Liver (tissue), 9 donors: ENCODE results near the gene CACNG4. TPM values are rescaled to one million over a fixed set of nuclear protein-coding genes. Genes with fewer than 3 reads are reported as not detected.
"Not testable (repeated sequence)": the region's sequence is repeated elsewhere in the genome, so short reads cannot be mapped to it uniquely, and the experiment has no call there.

ENCODE experiments used
- DNase-seq: peaks from one replicate; pipeline ENCODE4 v3.0.0-alpha.2; 2017; ENCODE audit warnings: low spot score
- H3K27ac ChIP-seq, 2 donors: one replicate each; pipeline ENCODE4 v1.7.0; 2013; ENCODE audit warnings: inconsistent platforms in 2 of 2, low read length in 2 of 2, control low read depth in 1 of 2, low read depth in 1 of 2, mild to moderate bottlenecking in 1 of 2
- H3K27me3 ChIP-seq, 4 donors: one replicate each; pipeline versions ENCODE4 v1.6.1 to v1.7.0; 2013; ENCODE audit warnings: low read length in 3 of 4, inconsistent platforms in 1 of 4, mild to moderate bottlenecking in 1 of 4, moderate library complexity in 1 of 4; ENCODE audit not compliant: control insufficient read depth in 4 of 4, insufficient read depth in 4 of 4
- H3K36me3 ChIP-seq, 4 donors: one replicate each; pipeline versions ENCODE4 v1.6.1 to v1.7.0; 2013; ENCODE audit warnings: low read length in 3 of 4, mild to moderate bottlenecking in 3 of 4, low read depth in 1 of 4, moderate library complexity in 1 of 4; ENCODE audit not compliant: control insufficient read depth in 4 of 4, insufficient read depth in 3 of 4
- H3K4me1 ChIP-seq, 4 donors: one replicate each; pipeline versions ENCODE4 v1.6.1 to v1.7.0; 2013; ENCODE audit warnings: low read length in 3 of 4, mild to moderate bottlenecking in 3 of 4, moderate library complexity in 1 of 4; ENCODE audit not compliant: control insufficient read depth in 4 of 4, insufficient read depth in 4 of 4
- H3K4me3 ChIP-seq, 3 donors: one replicate each; pipeline versions ENCODE4 v1.6.1 to v1.7.0; 2013; ENCODE audit warnings: low read length in 3 of 3, control low read depth in 1 of 3, low read depth in 1 of 3, mild to moderate bottlenecking in 1 of 3
- H3K9ac ChIP-seq, 2 donors: one replicate each; pipeline ENCODE4 v1.7.0; 2013; ENCODE audit warnings: low read length in 2 of 2, mild to moderate bottlenecking in 2 of 2, moderate library complexity in 2 of 2, control low read depth in 1 of 2, low read depth in 1 of 2
- H3K9me3 ChIP-seq, 4 donors: one replicate each; pipeline versions ENCODE4 v1.6.1 to v1.7.0; 2013; ENCODE audit warnings: low read length in 3 of 4; ENCODE audit not compliant: control insufficient read depth in 4 of 4
- FOXA2 ChIP-seq: IDR thresholded peaks from 2 replicates; pipeline ENCODE4 v1.6.1; 2016; ENCODE audit warnings: antibody characterized with exemption
- GABPA ChIP-seq, 2 donors: IDR thresholded peaks in 1 of 2; conservative IDR thresholded peaks in 1 of 2; 2 replicates each; pipeline ENCODE4 v1.6.1; 2016; ENCODE audit warnings: antibody characterized with exemption in 2 of 2, mild to moderate bottlenecking in 1 of 2, moderate library complexity in 1 of 2
- JUND ChIP-seq, 2 donors: IDR thresholded peaks; 2 replicates each; pipeline ENCODE4 v1.6.1; 2016; ENCODE audit warnings: antibody characterized with exemption in 2 of 2
- NR2F2 ChIP-seq: IDR thresholded peaks from 2 replicates; pipeline ENCODE4 v1.6.1; 2016; ENCODE audit warnings: antibody characterized with exemption
- RAD21 ChIP-seq, 2 donors: IDR thresholded peaks; 2 replicates each; pipeline ENCODE4 v1.6.1; 2016; ENCODE audit warnings: antibody characterized with exemption in 2 of 2, mild to moderate bottlenecking in 2 of 2
- RXRA ChIP-seq, 2 donors: IDR thresholded peaks; 2 replicates each; pipeline ENCODE4 v1.6.1; 2017 to 2018; ENCODE audit warnings: antibody characterized with exemption in 2 of 2, mild to moderate bottlenecking in 1 of 2
- WGBS: extraction: QIAGEN DNeasy Blood & Tissue Kit; methylation state at CpG from one replicate; pipeline ENCODE4 v1.1.7; 2013; 5-methylcytosine and 5-hydroxymethylcytosine counted together
- polyA plus RNA-seq, 2 donors: library from polyadenylated mRNA; stranded (reverse) in 1 of 2; unstranded in 1 of 2; fragments of 200-250 nt in 1 of 2; fragments of >200 nt in 1 of 2; fragmentation: Nextera tagmentation in 1 of 2; extraction: Ambion mirVana in 1 of 2; gene quantifications; one replicate each; pipeline versions ENCODE4 v1.2.1 to v1.2.3, GENCODE V29; 2013 to 2015
- total RNA-seq, 2 donors: library from RNA; depleted of rRNA; stranded (reverse); fragments of >200 nt; gene quantifications; one replicate each; pipeline ENCODE4 v1.2.3, GENCODE V29; 2014
- TF ChIP-seq, protein P1 (sequence below): IDR thresholded peaks from 2 replicates; pipeline ENCODE4 v1.6.1; 2016; ENCODE audit warnings: antibody characterized with exemption, mild to moderate bottlenecking
- TF ChIP-seq, protein P2 (sequence below): IDR thresholded peaks from 2 replicates; pipeline ENCODE4 v1.6.1; 2016; ENCODE audit warnings: antibody characterized with exemption
- donor health status: healthy.
- donor health status: healthy.
- donor health status: healthy.
- donor health status: healthy.
- donor health status: healthy.

Gene CACNG4
- total and polyA plus RNA-seq, 4 donors = 0.02 to 0.09 (median 0.08) TPM; not detected in 1

DNA sequence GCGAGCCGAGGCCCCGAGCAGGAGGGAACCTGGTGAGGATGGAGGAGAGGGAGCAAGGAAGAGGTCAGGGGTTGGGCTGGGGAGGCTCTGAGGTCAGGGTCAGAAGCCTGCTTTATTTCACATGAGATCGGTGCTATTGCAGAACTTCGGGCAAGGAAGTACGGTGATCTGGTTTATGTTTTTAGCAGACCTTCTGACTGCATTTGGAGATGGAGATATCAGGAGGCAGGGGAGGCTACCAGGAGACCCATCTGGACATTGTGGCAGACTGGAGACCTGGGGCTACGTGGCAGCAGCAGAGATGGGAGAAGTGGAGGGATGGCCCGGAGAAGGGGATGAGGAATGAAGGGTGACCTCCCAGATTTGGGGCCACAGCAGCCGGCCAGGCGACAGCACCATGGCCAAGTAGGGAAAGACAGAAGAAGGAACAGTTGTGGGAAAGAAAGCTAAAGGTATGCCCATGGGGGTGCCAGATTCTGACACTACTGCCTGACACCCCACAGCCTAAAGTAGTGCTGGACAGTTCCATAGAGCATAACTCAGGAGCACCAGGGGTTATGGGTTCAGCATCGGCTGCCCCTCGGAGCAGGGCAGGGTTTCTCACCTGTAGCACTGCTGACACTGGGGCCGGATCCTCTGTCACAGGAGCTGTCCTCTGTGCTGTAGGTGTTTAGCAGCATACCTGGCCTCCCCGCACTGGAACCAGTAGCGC is 7.4 kb downstream of the CACNG4 start (continued):
- TF ChIP-seq, protein P1, sequence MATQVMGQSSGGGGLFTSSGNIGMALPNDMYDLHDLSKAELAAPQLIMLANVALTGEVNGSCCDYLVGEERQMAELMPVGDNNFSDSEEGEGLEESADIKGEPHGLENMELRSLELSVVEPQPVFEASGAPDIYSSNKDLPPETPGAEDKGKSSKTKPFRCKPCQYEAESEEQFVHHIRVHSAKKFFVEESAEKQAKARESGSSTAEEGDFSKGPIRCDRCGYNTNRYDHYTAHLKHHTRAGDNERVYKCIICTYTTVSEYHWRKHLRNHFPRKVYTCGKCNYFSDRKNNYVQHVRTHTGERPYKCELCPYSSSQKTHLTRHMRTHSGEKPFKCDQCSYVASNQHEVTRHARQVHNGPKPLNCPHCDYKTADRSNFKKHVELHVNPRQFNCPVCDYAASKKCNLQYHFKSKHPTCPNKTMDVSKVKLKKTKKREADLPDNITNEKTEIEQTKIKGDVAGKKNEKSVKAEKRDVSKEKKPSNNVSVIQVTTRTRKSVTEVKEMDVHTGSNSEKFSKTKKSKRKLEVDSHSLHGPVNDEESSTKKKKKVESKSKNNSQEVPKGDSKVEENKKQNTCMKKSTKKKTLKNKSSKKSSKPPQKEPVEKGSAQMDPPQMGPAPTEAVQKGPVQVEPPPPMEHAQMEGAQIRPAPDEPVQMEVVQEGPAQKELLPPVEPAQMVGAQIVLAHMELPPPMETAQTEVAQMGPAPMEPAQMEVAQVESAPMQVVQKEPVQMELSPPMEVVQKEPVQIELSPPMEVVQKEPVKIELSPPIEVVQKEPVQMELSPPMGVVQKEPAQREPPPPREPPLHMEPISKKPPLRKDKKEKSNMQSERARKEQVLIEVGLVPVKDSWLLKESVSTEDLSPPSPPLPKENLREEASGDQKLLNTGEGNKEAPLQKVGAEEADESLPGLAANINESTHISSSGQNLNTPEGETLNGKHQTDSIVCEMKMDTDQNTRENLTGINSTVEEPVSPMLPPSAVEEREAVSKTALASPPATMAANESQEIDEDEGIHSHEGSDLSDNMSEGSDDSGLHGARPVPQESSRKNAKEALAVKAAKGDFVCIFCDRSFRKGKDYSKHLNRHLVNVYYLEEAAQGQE = no peak

DNA sequence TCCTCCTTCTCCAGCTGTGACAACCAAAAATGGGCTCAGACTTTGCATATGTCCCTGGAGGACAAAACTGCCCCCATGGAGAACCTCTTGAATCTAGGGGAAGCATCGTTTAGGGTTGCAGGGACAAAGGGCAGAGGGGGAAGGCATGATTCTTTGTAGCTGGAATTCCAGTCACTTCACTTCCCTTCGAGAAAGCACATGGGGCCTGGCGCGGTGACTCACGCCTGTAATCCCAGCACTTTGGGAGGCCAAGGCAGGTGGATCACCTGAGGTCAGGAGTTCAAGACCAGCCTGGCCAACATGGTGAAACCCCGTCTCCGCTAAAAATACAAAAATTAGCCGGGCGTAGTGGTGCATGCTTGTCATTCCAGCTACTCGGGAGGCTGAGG is 7.9 kb downstream of the CACNG4 start:
- WGBS = 90% methylated on average over 10 of the region's 10 CpGs
- H3K27me3 ChIP-seq, DNase-seq, H3K36me3 ChIP-seq, H3K9me3 ChIP-seq, H3K4me1 ChIP-seq, H3K27ac ChIP-seq, H3K9ac ChIP-seq, H3K4me3 ChIP-seq: not testable (repeated sequence)

DNA sequence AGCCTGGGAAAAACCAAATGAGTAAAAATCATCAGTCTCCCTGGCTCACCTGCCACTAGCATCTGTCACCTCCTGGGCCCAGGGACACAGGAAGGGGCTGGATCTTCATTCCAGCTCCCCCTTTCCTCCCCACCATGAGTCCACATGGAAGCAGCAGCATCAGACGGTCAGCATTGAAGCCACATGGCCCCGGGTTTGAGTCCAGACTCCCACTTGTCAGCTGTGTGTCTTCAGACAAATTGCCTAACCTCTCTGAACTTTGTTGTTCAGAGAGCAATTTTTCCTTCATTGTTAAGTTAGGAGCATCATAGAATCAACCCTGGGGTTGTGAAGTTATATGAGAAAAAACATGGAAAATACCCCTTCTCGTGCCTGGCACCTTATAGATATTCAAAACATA is 10.7 kb downstream of the CACNG4 start:
- H3K4me1 ChIP-seq = peaks cover 0 to 13% (median 7%) of the 10 kb centered on the region in 4 donors
- no peak overlapping the region for H3K9ac ChIP-seq
- no peaks in the 10 kb centered on the region for H3K27me3 ChIP-seq
- no peak overlapping the region for H3K4me3 ChIP-seq
- no peaks in the 10 kb centered on the region for H3K9me3 ChIP-seq
- no peaks in the 10 kb centered on the region for H3K36me3 ChIP-seq
- WGBS = 91% methylated on average over 3 of the region's 3 CpGs
- DNase-seq = no peak
- H3K27ac ChIP-seq = no peak overlapping the region
- no peak for TF ChIP-seq RXRA (IDR thresholded peaks at IDR 0.05)

DNA sequence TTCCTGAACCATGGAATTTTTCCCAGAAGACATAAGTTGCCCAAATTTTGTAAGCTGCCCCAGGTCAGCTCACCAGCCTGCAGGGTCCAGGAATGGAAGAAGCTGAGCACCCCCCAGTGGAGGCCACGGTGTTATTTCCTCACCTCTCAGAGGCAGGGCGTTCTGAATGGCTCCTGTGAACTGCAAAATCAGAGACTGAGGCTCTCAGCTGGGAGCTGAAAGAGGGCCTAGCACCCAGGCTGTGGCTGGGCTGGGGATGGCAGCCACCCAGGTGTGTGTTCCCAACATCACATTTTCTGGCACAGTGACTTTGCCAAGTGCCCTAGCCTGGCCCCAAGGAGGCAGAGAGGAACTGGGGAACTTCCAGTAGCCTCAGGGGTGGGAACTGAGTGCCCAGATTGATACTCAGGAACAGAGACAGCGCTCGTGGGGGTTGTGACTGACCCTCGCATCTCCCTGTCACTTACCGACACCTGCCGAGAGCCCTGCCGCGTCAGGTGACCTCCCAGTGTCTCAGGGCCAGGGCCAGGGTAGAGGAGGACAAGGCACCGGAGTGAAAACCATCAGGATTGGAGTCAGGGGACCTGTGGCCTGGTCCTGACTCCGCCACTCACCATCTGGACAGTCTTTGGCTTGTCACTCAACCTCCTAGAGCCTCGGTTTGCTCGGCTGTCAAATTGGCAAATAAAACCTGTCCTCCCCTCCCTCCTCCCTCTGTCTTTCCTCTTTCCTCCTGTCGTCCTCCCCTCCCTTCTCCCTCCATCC is 11.3 kb downstream of the CACNG4 start:
- no peaks in the 10 kb centered on the region for H3K36me3 ChIP-seq
- 63% methylated on average over 14 of the region's 14 CpGs for WGBS
- no peaks in the 10 kb centered on the region for H3K9me3 ChIP-seq
- DNase-seq = no peak
- peaks cover 0 to 13% (median 7%) of the 10 kb centered on the region in 4 donors for H3K4me1 ChIP-seq
- no peak overlapping the region for H3K4me3 ChIP-seq
- H3K9ac ChIP-seq = no peak overlapping the region
- no peaks in the 10 kb centered on the region for H3K27me3 ChIP-seq
- TF ChIP-seq RAD21 (IDR thresholded peaks at IDR 0.05) = no peak
- TF ChIP-seq NR2F2 = no peak
- TF ChIP-seq GABPA (IDR thresholded peaks at IDR 0.05 in 1 of 2, conservative IDR thresholded peaks at IDR 0.05 in 1 of 2) = no peak
- TF ChIP-seq, protein P2, sequence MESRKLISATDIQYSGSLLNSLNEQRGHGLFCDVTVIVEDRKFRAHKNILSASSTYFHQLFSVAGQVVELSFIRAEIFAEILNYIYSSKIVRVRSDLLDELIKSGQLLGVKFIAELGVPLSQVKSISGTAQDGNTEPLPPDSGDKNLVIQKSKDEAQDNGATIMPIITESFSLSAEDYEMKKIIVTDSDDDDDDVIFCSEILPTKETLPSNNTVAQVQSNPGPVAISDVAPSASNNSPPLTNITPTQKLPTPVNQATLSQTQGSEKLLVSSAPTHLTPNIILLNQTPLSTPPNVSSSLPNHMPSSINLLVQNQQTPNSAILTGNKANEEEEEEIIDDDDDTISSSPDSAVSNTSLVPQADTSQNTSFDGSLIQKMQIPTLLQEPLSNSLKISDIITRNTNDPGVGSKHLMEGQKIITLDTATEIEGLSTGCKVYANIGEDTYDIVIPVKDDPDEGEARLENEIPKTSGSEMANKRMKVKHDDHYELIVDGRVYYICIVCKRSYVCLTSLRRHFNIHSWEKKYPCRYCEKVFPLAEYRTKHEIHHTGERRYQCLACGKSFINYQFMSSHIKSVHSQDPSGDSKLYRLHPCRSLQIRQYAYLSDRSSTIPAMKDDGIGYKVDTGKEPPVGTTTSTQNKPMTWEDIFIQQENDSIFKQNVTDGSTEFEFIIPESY = no peak
- no peak for TF ChIP-seq FOXA2
- no peak for TF ChIP-seq JUND (IDR thresholded peaks at IDR 0.05)
- H3K27ac ChIP-seq = no peak overlapping the region
